Bronchial epithelial cell (primary cell): Measurements from ENCODE around the gene PSMD4. TPM values are rescaled to one million over a fixed set of nuclear protein-coding genes. Genes with fewer than 3 reads are reported as not detected.

ENCODE experiments used
- DNase-seq: peaks from one replicate; pipeline ENCODE4 v3.0.0-alpha.2; 2010; ENCODE audit warnings: low read depth
- FAIRE-seq: peaks from 2 replicates; lab custom pipeline; 2011; peaks lifted over from hg19 to GRCh38; lab: Jason Lieb, UNC
- H3K27me3 ChIP-seq: 2 replicates; pipeline ENCODE4 v1.5.1; 2011; ENCODE audit warnings: low read length; ENCODE audit not compliant: control insufficient read depth, insufficient read depth
- H3K36me3 ChIP-seq: 2 replicates; pipeline ENCODE4 v1.5.1; 2011; ENCODE audit warnings: low read length; ENCODE audit not compliant: control insufficient read depth, insufficient read depth
- H3K4me3 ChIP-seq: 2 replicates; pipeline ENCODE4 v1.5.1; 2011; ENCODE audit warnings: mild to moderate bottlenecking, low read depth, low read length, control low read depth
- CTCF ChIP-seq: IDR thresholded peaks from 2 replicates; pipeline ENCODE4 v1.5.1; 2011; ENCODE audit warnings: mild to moderate bottlenecking, moderate library complexity, low read length, control low read depth, inconsistent platforms; ENCODE audit not compliant: insufficient read depth, severe bottlenecking
- total RNA-seq: library from RNA; depleted of rRNA; stranded (reverse); fragments of >200 nt; gene quantifications from 2 replicates; pipeline ENCODE4 v1.2.1, GENCODE V29; 2014

PSMD4 gene
- total RNA-seq, 1 donor from 2014 or later = 280 TPM

GRCh38 chr1:151314137-151314875 lies 59.8 kb downstream of the PSMD4 start:
- no peaks in the 10 kb centered on the region for H3K27me3 ChIP-seq
- peaks cover 13% of the 10 kb centered on the region for H3K36me3 ChIP-seq
- no peak for DNase-seq
- H3K4me3 ChIP-seq = no peak overlapping the region
- FAIRE-seq = no peak
- TF ChIP-seq CTCF = no peak

- peaks cover 9% of the 10 kb centered on the region for H3K36me3 ChIP-seq
Observed at GRCh38 chr1:151315565-151316235, 61.2 kb downstream of the PSMD4 start.

More at GRCh38 chr1:151315565-151316235, 61.2 kb downstream of the PSMD4 start:
- DNase-seq (no peak), FAIRE-seq (no peak)
- no peak for TF ChIP-seq CTCF
- no peak overlapping the region for H3K4me3 ChIP-seq
- H3K27me3 ChIP-seq = no peaks in the 10 kb centered on the region

Other genes with a start within 250 kb of the PSMD4 start
- 5.5 and 13.6 TPM in 2 replicates for gene MINDY1, start 247.8 kb upstream of the PSMD4 start, total RNA-seq
- 6.6 and 6.9 TPM in 2 replicates for gene PRUNE1, start 246.3 kb upstream of the PSMD4 start, total RNA-seq
- 4.7 and 68.1 TPM in 2 replicates for gene BNIPL, start 218.1 kb upstream of the PSMD4 start, total RNA-seq
- gene C1orf56, start 207.0 kb upstream of the PSMD4 start, total RNA-seq = 0.53 and 0.64 TPM in 2 replicates
- 81.6 and 125 TPM in 2 replicates for gene CDC42SE1, start 195.1 kb upstream of the PSMD4 start, total RNA-seq
- gene MLLT11, start 194.3 kb upstream of the PSMD4 start, total RNA-seq = 0.79 and 4.4 TPM in 2 replicates
- gene GABPB2, start 184.0 kb upstream of the PSMD4 start, total RNA-seq = 10.8 and 19.3 TPM in 2 replicates
- gene SEMA6C, start 108.1 kb upstream of the PSMD4 start, total RNA-seq = 0.38 and 0.53 TPM in 2 replicates
- not detected in 2 replicates for gene TNFAIP8L2, start 98.1 kb upstream of the PSMD4 start, total RNA-seq
- 5.0 and 8.6 TPM in 2 replicates for gene LYSMD1, start 88.8 kb upstream of the PSMD4 start, total RNA-seq
- 19.7 and 34.9 TPM in 2 replicates for gene SCNM1, start 88.6 kb upstream of the PSMD4 start, total RNA-seq
- gene TMOD4, start 78.8 kb upstream of the PSMD4 start, total RNA-seq = not detected in 2 replicates
- 64.2 and 69.4 TPM in 2 replicates for gene VPS72, start 64.5 kb upstream of the PSMD4 start, total RNA-seq
- gene PIP5K1A, start 56.2 kb upstream of the PSMD4 start, total RNA-seq = 40.2 and 44.0 TPM in 2 replicates
- gene ZNF687, start 27.6 kb downstream of the PSMD4 start, total RNA-seq = 9.0 and 12.8 TPM in 2 replicates
- gene PI4KB, start 72.7 kb downstream of the PSMD4 start, total RNA-seq = 20.8 and 30.9 TPM in 2 replicates
- gene RFX5, start 92.5 kb downstream of the PSMD4 start, total RNA-seq = 8.8 and 16.6 TPM in 2 replicates
- 4.2 and 7.0 TPM in 2 replicates for gene SELENBP1, start 118.0 kb downstream of the PSMD4 start, total RNA-seq
- gene PSMB4, start 144.8 kb downstream of the PSMD4 start, total RNA-seq = 350 and 396 TPM in 2 replicates
- gene POGZ, start 204.8 kb downstream of the PSMD4 start, total RNA-seq = 6.6 and 10.2 TPM in 2 replicates